Measurements from ENCODE around the gene COL23A1.

COL23A1 gene

GRCh38 chr5:178531786-178532185 lies 58.4 kb downstream of the COL23A1 start:
- no peak for DNase-seq (ENCODE audit: low spot score)

- DNase-seq (ENCODE audit: low spot score), result no peak
Measured at GRCh38 chr5:178530526-178530925, 59.7 kb downstream of the COL23A1 start.

- no peak for DNase-seq (ENCODE audit: low spot score)
Measured at GRCh38 chr5:178529080-178529479, 61.1 kb downstream of the COL23A1 start.

- DNase-seq (ENCODE audit: low spot score), result no peak
Measured at GRCh38 chr5:178527458-178528307, 62.5 kb downstream of the COL23A1 start.

GRCh38 chr5:178526773-178527457 lies 63.3 kb downstream of the COL23A1 start:
- no peak for DNase-seq (ENCODE audit: low spot score)

- no peak for DNase-seq (ENCODE audit: low spot score)
Measured at GRCh38 chr5:178525906-178526732, 64.1 kb downstream of the COL23A1 start.

- DNase-seq (ENCODE audit: low spot score), result no peak
Measured at GRCh38 chr5:178524093-178524882, 65.9 kb downstream of the COL23A1 start.

- DNase-seq (ENCODE audit: low spot score), result no peak
Measured at GRCh38 chr5:178522361-178522760, 67.8 kb downstream of the COL23A1 start.

- DNase-seq (ENCODE audit: low spot score), result no peak
Measured at GRCh38 chr5:178520851-178521250, 69.3 kb downstream of the COL23A1 start.

- DNase-seq (ENCODE audit: low spot score), result no peak
Measured at GRCh38 chr5:178519804-178520203, 70.4 kb downstream of the COL23A1 start.

- DNase-seq (ENCODE audit: low spot score), result no peak
Measured at GRCh38 chr5:178519155-178519554, 71.0 kb downstream of the COL23A1 start.

GRCh38 chr5:178516504-178517235 lies 73.5 kb downstream of the COL23A1 start:
- DNase-seq (ENCODE audit: low spot score), result no peak

GRCh38 chr5:178515776-178516503 lies 74.3 kb downstream of the COL23A1 start:
- no peak for DNase-seq (ENCODE audit: low spot score)

- DNase-seq (ENCODE audit: low spot score), result no peak
Measured at GRCh38 chr5:178514851-178515418, 75.3 kb downstream of the COL23A1 start.

- no peak for DNase-seq (ENCODE audit: low spot score)
Measured at GRCh38 chr5:178511172-178511571, 79.0 kb downstream of the COL23A1 start.

GRCh38 chr5:178509491-178510057 lies 80.6 kb downstream of the COL23A1 start:
- DNase-seq (ENCODE audit: low spot score), result no peak

- no peak for DNase-seq (ENCODE audit: low spot score)
Measured at GRCh38 chr5:178507151-178507932, 82.9 kb downstream of the COL23A1 start.

GRCh38 chr5:178505639-178506407 lies 84.4 kb downstream of the COL23A1 start:
- DNase-seq (ENCODE audit: low spot score), result no peak

Data from NAMALWA (cell line).